NCI-H2227 (cell line): ENCODE measurements around the gene IL1RL1.

ENCODE experiments used
- DNase-seq: peaks from one replicate; lab custom pipeline; 2025; ENCODE audit not compliant: unreplicated experiment; lab: John Stamatoyannopoulos, UW

IL1RL1 gene

DNA sequence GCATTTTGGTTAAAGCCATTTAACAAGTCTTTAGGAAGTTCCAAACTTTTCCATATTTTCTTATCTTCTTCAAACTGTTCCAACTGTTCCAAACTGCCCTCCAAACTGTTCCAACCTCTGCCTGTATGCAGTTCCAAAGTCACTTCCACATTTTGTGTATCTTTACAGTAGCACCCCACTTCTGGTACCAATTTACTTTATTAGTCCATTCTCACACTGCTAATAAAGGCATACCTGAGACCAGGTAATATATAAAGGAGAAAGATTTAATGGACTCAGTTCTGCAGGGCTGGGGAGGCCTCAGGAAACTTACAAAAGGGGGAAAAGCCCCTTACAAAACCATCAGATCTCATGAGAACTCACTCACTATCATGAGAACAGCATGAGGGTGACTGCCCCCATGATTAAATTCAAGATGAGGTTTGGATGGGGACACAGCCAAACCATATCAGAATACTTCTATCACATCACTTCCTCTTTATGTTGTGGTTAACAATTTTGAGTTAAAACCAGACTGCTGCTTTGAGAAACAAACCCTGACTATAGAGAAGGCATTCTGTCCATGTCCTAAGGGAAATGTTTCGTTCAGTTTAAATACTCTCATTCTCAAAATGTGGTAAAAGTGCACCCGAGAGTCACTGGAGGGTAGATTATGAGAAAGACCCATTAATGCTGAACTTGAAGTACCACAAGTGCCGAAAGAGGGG is 55.2 kb downstream of the IL1RL1 start:
- DNase-seq = no peak

DNA sequence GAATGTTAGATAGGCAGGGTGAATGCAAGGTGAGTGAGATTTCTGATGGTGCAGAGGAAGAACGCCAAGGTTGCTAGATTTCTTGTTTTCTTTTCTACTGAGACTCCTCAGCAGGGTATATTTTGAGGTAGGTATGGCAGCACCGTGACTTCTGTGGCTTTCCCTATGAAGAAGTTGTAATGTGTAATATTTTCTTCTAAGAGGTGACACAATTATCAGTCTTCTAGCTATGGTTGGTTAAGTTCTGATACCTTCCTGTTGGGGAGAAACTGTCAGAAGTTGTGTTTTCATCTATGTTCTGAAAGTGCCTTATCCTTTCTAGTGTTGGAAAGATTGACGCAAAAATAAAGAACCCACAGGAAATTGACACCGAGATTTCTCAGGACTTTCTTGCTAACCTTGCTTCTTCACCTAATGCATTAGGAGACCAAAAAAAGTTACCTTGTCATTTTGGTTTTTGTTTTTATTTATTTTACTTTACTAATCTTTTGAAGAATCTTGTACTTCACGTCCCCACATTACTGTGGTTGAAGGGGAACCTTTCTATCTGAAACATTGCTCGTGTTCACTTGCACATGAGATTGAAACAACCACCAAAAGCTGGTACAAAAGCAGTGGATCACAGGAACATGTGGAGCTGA is 56.1 kb downstream of the IL1RL1 start:
- DNase-seq = no peak

DNA sequence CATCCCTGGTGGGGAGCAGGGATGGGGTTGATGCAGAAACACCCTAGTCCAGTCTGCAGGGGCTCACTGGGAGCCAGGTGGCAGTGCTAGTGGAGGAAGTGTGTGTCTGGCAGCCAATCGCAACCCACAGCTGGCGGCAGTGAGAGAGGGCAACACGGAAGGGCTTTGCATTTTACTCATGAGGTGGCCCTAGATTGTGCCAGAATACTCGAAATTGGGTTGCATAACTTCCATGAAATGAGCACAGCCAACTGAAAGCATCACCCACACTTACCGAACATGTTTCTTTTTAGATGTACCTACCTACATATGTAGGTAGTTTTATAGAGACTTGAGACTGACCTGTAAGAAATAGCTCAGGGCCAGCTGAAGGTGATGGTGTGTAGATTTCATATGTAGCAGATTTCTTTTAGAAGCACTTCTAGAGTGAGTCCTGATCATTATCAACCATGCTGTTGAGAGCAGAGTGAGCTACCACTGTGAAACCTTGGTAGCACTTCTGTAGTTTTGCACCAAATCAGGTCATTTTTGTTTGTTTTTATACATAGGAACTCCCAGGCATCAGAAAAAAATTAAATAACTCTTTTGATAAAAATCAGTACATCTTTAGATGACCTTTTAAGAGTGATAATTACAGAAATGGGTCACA is 57.2 kb downstream of the IL1RL1 start:
- no peak for DNase-seq

DNA sequence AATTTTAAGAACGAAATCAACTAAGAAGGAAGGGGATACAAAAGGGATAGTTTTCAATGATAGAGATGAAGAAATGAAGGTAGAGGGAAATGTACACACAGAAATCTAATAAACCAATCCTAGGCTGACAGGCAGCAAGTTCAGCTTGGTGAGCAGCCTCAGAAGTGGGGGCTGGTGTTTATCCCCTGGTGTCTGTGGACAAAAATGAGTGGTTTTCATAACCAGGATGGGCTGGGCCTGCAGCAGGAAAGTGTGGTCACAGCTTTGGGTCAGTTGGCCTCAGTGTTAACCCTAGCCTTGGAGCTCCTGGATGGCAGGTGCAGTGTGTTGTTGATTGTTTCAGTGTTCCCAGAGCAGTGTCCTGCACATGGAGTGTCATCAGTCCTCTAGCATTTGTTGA is 58.5 kb downstream of the IL1RL1 start:
- DNase-seq = no peak

DNA sequence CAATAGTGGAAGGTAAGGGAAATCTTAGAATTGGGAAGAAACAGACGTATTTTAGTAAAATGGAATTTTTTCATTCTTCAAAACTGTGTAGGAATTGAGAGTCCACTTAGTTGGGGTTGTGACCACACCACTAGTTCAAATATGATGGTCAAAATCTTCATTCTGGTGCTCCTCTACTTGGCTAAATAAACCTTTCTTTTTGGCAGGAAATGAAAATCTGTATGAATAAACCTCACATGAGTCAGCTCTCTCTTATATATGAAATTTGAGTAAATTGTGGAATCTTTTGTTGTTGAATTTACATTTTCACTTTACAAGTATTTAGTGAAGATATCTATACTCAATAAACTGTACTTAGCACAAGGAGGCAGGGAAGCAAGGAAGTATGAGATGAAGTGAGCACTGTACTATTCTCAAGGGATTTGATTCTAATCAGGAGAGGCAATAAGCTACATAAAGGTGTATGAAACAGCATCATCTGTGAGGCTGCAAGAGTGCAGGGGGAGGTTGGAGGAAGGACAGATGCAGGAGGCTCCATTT is 64.8 kb downstream of the IL1RL1 start:
- DNase-seq = no peak

DNA sequence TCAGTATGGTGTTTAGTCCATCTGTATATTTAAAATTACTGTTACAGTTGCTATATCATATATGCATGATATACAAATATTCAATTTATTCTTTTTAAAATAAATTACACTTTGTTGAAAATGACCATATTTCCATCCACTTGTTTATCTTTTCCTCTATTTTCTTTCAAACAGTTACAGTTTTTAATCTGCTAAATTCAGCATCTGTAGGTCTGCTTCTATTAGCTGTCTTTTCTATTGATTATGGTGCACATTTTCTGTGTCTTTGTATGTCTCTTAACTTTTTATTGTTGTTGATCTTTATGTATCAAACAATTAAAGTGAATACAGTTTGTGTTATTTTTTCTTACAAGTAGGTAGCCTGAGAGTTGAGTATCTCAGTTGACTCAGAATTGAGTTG is 72.4 kb downstream of the IL1RL1 start:
- no peak for DNase-seq

DNA sequence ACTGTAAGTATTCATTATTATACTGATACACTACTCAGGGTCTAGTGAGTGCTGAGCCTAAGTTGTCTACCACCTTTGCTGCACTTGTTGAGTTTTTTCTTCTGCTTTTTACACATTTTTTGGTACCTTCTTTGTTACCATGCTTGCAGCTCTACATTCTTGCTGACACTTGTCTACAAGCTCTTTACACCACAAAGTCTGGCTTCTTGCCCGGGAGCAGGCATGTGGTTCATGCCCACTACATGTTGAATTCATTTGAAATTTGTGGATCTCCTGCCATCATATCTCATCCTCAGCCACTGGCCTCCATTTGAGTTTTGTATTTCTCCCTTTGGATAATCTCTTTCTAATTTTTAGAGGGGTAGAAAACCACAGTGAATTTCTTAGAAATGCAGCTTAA is 74.2 kb downstream of the IL1RL1 start:
- DNase-seq = no peak

DNA sequence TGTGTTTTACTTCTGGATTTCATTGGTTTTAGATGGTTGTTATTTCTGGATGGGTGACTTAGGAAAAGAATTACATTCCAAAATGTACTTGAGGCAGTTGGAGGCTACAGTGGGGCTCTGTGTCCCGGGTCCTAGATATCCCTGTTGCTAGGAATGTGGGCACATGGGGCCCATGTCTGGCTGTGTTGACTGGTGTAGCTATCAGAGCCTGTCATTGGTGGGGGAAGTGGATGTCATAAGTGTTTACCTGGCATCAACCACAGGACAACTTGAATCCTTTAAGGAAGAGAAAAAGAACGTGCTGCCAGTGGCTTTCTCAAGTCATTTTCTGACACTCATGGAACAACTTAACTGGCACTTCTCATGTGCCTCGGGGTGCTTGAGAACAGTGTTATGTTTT is 74.6 kb downstream of the IL1RL1 start:
- no peak for DNase-seq

DNA sequence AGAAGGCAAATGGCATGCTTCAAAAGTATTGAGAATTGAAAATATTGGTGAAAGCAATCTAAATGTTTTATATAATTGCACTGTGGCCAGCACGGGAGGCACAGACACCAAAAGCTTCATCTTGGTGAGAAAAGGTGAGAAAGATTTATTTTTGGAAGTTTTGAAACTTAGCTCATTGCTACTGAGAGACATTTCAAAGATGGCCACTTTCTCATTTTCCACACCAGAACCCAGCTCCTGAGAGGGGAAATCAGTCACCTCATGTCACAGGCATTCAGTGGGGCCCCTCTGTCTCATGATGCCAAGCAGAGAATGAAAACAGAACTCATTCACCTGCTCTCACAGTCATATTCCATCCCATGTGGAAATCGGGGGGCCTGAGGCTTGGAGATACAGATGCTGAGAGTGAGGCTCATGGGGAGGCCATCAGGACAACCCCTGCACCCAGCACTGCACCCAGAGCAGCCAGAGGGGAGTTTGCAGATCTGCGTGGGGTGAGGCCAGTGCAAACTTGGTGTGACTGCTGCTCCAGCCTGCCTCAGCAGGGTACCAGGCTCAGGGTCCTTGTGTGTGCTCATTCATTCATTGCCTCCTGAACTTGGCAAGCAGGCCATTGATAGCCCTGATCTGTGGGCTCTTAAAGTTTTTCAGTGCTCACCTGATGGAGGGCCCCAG is 75.6 kb downstream of the IL1RL1 start:
- no peak for DNase-seq

DNA sequence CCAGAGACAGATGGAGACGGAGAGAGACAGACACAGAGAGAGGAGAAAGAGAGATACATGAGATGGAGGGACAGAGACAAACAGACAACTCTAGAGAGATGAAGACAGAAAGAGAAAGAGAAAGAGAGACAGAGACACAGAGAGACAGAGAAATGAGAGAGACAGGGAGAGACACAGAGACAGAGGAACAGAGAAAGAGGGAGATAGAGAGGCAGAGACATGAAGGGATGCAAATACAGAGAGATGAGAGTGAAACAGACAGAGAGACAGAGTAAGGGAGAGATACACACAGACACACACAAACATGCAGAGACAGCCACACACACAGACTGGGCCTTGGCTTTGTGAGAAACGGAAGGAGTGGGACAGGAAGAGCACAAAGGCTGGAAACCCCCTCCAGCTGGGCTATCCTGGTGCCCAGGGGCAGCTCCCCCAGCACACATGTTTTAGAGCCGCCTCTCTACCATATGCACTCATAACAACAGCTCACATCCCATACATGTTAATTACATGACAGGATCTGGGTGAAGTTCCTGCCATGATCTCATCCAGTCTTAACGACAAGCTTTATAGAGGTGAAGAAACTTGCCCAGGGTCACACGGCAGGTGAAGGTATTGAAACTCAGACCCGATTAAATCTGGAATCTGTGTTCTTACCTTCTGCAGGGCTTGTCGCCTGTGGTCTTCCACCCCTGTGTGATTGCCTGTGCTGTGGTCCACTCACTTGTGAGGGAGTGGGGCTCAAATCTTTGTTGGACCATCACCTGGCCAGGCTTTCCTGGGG is 76.6 kb downstream of the IL1RL1 start:
- no peak for DNase-seq

DNA sequence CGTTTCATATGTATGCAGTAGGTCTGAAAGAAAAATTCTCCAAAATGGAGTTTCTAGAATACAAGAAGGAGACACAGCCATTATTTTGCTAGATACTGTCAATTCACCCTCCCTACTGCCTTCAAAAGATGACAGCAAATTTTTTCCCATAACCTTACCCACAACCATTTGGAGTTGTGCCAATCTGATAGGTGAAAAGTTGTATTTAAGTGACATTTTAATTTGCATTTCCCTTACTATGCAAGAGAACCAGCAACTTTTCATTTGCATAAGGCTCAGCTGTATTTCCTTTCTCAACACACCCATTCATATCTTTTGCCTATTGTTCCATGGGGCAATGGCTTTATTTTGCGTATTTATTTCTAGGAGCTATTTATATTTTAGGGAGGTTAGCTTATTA is 80.2 kb downstream of the IL1RL1 start:
- no peak for DNase-seq

DNA sequence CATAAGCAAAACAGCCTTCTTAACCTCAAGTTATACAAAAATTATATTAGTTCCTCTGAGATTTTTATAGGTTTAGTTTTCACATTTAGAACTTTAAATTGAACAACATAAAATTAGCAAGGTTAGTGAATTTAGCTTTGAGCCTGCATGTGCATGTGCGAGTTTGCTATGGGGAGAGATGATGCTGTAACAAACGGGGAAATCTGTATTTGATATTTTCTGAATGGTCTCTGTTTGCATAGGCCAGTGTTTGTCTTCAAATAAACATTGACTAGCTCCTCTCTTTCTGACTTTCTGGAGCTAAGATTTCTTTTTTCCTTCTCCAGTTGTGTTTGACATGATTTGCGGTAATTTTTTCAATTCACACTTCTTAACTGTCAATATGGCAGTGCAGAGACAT is 80.7 kb downstream of the IL1RL1 start:
- DNase-seq = no peak

DNA sequence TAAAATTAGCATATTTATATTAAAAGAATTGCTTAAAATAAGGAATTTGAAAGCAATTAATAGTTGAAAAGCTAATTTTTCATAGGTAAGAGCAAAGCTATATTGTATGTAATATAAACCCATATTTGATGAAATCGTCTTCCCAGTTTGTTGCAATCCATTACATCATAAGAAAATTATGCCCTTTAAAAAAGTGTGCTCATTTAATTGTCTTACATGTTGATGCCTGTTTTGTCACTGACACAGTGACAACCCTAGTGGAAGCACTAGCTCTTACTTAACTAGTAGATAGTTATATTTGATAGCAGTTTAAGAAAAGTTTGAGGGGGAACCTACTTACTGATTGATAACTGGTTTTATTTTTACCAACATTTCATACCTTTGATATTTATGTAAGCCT is 81.6 kb downstream of the IL1RL1 start:
- no peak for DNase-seq

DNA sequence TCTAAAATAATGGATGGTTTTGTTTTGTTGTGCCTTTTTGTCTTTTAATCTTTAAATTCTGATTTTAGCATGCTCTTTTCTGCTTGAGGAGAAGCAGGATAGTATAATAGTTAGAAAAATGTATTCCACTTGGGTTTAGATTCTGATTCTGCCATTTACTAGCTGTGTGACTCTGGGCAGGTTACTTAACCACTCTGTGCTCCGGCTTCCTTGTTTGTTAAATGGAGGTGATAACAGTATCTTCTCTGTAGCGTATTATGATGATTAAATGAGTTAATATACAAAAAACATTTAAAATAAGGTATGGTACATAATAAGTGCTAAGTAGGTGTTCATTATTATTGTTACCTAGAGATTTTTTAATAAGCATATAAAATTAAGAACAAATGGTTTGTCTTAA is 84.6 kb downstream of the IL1RL1 start:
- DNase-seq = no peak

DNA sequence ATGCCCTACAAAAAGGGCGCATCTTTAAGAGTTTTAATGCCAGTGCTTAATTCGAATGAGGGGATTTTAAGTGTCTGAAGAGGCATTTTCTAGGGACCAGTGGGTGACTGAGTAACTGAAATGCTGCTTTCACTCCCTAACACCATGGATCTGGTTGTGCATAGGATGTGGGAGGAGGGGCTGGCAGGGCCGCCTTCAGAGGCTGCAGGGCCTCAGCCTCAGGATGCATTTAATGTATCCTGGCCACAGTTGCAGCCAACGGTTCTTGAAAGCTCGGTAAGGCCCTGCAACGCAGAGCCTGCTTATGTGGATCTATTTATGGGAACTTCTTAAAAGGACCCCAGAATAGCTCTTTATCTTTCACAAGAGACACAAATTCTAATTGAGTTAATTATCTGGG is 85.8 kb downstream of the IL1RL1 start:
- DNase-seq = no peak

DNA sequence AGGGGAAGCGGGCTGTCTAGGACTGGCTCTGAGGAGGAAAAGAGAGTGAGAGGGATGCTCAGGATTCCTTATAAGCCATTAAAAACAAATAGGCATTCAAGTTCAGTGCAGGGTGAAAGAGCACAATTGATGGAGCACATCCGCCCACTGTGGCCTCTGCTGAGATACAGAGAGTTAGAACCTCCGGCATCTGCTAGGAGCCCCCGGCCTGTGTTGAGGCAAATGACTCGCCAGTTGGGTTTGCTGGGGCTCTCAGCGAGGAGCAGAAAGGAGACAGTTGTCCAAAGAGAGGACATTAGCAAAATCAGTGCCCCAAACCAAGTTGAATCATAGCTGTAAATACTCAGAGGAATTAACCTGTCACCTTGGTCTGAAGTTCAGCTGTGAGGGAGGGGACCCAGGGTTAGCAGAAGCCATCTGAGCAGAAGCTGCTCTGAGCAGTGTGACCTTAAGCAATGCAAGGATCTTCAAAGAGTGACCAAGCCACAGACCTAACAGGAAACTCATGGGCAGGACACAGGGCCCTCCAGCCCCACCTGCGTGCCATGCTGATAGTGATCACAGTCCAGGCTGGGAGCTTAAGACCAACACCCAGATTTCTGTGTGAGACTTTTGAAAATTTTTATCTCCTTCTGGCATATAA is 88.3 kb downstream of the IL1RL1 start:
- no peak for DNase-seq

DNA sequence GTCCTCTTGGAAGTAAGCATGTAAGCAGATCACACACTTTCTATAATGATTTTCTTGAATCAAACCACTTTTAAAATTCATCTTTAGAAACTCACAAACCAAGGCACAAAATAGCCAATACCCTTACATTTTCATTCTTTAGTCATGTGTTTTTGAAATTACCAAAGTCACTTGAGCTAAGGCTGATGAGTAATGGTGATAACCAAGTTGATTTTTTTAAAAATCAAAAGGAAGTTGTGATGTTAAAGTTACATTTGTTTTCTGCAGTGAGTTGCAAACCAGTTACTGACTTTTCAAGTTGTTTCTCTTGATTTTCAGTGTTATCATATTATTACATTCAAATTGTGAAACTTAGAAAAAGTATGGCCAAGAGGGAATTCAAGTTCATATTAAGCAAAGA is 90.1 kb downstream of the IL1RL1 start:
- no peak for DNase-seq
